Ureter (tissue), 1 donor: ENCODE results near the gene FREM1. TPM values are rescaled to one million over a fixed set of nuclear protein-coding genes. Genes with fewer than 3 reads are reported as not detected.
"Not testable (repeated sequence)": the region's sequence is repeated elsewhere in the genome, so short reads cannot be mapped to it uniquely, and the experiment has no call there.

ENCODE experiments used
- DNase-seq: peaks from one replicate; pipeline ENCODE4 v3.0.0-alpha.2; 2020; ENCODE audit warnings: low spot score
- total RNA-seq: library from RNA; stranded (reverse); gene quantifications from one replicate; pipeline ENCODE4 v1.2.4, GENCODE V29; 2023
- donor health status: DM: yes; HTN: yes; CAD: no.

The FREM1 gene, protein sequence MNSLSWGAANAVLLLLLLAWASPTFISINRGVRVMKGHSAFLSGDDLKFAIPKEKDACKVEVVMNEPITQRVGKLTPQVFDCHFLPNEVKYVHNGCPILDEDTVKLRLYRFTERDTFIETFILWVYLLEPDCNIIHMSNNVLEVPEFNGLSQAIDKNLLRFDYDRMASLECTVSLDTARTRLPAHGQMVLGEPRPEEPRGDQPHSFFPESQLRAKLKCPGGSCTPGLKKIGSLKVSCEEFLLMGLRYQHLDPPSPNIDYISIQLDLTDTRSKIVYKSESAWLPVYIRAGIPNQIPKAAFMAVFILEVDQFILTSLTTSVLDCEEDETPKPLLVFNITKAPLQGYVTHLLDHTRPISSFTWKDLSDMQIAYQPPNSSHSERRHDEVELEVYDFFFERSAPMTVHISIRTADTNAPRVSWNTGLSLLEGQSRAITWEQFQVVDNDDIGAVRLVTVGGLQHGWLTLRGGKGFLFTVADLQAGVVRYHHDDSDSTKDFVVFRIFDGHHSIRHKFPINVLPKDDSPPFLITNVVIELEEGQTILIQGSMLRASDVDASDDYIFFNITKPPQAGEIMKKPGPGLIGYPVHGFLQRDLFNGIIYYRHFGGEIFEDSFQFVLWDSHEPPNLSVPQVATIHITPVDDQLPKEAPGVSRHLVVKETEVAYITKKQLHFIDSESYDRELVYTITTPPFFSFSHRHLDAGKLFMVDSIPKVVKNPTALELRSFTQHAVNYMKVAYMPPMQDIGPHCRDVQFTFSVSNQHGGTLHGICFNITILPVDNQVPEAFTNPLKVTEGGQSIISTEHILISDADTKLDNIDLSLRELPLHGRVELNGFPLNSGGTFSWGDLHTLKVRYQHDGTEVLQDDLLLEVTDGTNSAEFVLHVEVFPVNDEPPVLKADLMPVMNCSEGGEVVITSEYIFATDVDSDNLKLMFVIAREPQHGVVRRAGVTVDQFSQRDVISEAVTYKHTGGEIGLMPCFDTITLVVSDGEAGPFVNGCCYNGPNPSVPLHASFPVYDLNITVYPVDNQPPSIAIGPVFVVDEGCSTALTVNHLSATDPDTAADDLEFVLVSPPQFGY (N-terminal part only)
- total RNA-seq, result 17.5 TPM

DNA sequence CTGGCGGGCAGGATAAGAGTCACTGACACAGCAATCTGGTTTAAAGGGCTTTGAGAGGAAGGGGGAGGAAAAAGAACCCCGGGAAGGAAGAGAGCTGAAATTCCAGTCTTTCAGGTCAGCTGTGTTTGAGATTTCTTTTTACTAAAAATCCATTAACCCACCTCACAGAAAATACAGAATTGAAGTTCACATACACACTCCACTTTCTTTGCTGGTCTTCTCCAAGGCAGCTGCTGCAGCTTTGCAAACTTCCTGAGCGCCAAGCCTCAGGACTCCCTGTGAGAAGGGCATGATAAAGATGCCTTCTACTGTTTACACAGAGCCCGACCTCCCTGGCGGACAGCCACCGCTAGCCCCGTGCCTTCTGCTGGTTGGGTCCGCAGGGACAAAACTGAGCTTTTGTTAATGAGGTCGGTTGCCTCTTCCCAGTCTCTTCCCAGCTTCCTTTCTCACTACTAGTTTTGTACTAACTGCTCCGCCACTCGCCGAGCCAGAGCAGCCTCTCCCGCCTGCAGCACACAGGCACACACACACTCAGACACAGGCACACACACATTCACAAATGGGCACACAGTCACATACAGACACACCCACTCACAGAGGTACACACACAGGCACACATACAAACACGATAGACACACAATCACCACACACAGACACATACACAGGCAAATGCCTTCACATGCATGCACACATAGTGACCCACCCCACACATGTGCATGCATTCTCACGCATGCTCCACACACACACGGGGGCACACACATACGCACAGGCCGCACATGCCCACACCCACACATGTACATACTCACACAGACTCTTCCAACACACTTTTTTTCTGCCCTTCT, at the start of gene FREM1:
Gene FREM1 (minus strand): TSS at position 468 of the 845 bp plus-strand sequence. CDS start 41,451 bp downstream, outside the sequence.
- DNase-seq, result peak; percentile 45

GRCh38 chr9:14958989-14959388, 48.8 kb upstream of the FREM1 start:
- DNase-seq, result no peak

GRCh38 chr9:14957109-14957508, 46.9 kb upstream of the FREM1 start:
- no peak for DNase-seq

DNA sequence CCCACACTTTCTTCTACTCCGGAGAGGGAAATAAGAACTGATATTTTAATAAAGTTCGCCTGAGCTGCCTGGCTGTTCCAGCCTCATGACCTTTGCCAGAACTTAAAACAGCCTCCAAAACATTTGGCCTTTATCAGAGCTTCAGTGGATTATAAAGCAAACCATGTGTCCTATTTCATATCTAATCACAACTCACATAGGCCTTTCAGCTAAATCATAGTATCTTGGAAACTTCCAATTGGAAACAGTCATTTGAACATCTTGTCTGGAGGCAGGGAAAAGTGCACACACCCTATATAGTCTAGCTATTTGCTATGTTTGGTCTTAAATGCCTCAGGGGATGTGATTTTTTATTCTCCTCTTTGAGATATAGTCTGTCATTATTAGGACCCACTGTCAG, 46.0 kb upstream of the FREM1 start:
- no peak for DNase-seq

- no peak for DNase-seq
Observed at GRCh38 chr9:14945351-14945750, 35.1 kb upstream of the FREM1 start.

DNA sequence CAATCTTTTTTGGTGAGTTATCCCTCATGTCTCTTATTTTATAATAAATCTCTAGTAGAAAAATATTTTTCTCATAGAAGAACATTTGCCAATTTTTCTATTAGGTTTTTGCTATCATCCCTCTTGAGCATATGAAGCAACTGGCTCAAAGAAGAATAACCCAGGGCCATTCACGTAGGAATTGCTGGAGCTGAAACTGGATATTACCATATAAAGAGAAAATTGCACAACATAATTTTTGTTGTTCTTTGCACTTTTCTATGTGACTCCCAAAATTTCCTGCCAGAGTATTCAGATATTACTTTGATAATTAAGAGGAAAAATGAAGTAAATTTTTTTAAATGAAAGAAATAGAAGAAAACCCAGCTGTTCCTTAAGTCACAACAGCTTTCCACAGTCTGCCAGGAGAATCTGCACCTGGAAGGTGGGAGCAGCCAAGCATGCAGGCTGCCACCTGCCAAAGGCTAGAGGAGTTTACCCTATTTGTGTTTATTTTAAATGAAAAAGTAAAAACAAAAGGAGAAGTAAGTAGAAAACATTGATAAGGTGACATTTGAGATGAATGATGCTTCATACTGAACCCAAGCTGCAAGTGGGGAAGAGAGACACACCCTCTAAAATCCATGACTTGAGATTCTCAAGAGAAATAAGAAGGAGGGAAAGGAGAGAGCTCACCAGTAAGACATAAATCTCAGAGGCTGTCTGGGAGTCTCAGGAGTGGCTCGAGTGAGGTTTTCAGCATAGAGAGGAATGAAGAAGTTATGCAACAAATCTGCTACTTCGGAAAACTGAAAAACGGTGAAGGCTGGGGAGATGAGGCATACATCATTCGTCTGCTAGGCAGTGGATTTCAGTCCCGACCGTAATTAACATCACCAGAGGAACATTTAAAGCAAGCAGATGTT, 31.5 kb upstream of the FREM1 start:
- no peak for DNase-seq

GRCh38 chr9:14939378-14939777, 29.1 kb upstream of the FREM1 start:
- DNase-seq, result no peak

- no peak for DNase-seq
Observed at GRCh38 chr9:14937216-14937615, 27.0 kb upstream of the FREM1 start.

DNA sequence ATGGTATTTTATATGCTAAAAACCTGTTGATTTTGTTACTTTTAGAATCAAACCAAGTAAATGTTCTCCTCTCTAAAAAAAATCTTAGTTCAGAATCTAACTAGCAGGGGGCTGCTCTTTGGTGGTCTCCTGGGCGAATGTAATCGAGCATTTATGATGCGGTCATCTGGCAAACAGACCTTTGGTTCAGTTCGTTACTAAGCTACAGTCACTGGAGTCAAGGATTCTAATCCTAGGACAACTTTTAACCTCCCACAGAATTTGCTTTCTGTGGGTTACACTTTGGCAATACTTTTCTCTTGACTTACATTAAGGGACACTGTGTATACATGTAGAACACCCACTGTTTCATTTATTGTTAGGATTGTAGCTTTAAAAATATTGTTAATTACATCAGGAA, 26.3 kb upstream of the FREM1 start:
- no peak for DNase-seq

GRCh38 chr9:14935964-14936363, 25.7 kb upstream of the FREM1 start:
- no peak for DNase-seq

GRCh38 chr9:14935106-14935751, 25.0 kb upstream of the FREM1 start:
- no peak for DNase-seq

DNA sequence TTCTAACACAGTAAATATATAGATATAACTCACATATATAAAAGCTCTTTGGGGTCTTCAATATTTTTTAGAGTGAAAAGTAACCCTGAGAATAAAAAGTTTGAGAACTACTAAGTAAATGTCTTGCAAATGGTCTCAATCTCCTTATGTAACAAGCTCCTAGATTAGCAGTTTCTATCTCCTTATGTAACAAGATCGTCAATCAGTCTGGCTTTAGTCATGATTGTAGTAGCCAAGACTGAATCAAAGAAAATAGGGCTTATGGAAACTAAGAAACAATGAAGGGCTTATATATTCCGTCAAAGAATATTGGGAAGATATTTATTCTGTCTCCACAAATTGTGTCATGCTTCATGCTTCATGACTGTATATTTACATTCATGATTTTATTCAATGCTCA, 22.4 kb upstream of the FREM1 start:
- DNase-seq, result no peak

GRCh38 chr9:14932231-14932630, 22.0 kb upstream of the FREM1 start:
- no peak for DNase-seq

DNA sequence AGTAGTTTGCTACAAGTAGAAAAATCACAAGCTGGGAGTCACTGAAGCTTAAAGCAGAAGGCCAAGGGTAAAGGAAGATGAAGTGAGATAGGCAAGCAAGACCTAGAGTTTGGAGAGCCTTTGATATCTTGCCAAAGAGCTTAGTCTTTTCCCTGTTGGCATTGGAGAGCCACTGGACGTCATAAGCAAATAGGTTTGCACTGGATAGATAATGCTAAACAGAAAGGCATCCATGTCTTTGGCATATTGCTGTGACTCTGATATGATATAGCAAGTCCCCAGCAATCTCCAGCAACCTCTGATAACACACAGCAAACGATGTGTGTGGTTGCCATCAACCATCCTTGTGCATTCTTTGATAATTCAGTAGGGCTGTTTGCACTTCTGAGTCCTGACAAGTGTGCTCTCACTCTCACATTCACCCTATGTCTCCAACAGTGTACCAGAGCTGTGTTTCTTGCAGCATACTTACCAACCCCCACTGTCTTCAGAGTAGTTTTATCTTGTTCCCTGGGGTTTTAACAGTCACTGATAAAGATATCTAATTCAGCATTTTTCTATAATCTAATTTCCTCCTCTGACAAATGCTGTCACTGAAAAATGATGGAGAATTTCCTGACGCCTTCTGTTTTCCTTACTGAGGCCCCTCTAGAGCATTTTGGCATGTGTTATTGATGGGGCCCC, 16.9 kb upstream of the FREM1 start:
- DNase-seq, result no peak

- no peak for DNase-seq
Observed at GRCh38 chr9:14924230-14925219, 14.3 kb upstream of the FREM1 start.

DNA sequence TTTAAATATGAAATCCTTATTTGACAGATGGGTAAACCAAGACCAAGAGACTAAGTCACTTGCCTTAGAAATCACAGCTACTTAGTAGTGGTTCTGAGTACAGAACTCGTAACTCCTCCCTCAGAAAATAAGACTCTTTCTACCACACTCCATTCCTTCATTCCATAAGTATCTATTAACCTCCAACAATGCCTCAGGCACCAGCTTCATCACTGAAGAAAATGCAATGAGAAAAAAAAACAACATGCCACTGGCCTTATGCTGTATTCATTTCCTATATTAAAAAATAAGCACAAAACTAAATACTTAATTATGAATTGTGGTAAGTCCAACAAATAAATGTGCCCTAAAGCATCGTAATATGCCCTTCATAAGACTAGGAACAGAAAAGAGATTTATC, 13.5 kb upstream of the FREM1 start:
- DNase-seq, result no peak

- not testable (repeated sequence) for DNase-seq
Observed at GRCh38 chr9:14920805-14921204, 10.6 kb upstream of the FREM1 start.

DNA sequence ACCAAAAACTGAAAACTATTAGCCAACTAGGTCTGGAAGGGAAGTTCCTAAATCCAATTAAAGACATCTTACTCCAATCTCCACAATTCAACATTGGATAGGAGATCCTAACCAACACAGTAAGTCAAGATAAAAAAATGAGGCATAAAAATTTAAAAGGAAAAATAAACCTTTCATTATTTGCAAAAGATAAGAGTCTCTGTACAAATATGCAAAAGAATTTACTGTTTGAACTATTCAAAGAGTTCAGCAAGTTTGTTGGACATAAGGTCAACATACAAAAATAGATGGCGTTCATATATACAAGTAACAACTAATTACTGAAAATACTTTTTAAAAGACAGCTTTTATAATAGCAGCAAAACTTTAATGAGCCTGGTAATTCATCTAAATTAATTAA, 3.1 kb upstream of the FREM1 start:
- no peak for DNase-seq
